ENCODE data around the gene ELK3.

ELK3 gene

GRCh38 chr12:96201272-96202227, 7.4 kb downstream of the ELK3 start:
- TF ChIP-seq CREB5 (CRISPR knock-in tag; IDR thresholded peaks at IDR 0.05; ENCODE audit: low read depth) (no peak), TOX (CRISPR knock-in tag; IDR thresholded peaks at IDR 0.05; ENCODE audit: borderline replicate concordance) (no peak), GLIS3 (CRISPR knock-in tag; IDR thresholded peaks at IDR 0.05) (no peak), ZFP3 (CRISPR knock-in tag; IDR thresholded peaks at IDR 0.05) (no peak), ZC3H10 (CRISPR knock-in tag; IDR thresholded peaks at IDR 0.05) (no peak), TSHZ2 (CRISPR knock-in tag; IDR thresholded peaks at IDR 0.05) (no peak), CSRNP3 (CRISPR knock-in tag; IDR thresholded peaks at IDR 0.05) (no peak), RARB (CRISPR knock-in tag; IDR thresholded peaks at IDR 0.05) (no peak), ESRRG (CRISPR knock-in tag; IDR thresholded peaks at IDR 0.05) (no peak), ZFP30 (CRISPR knock-in tag; IDR thresholded peaks at IDR 0.05) (no peak), ZNF565 (CRISPR knock-in tag; conservative IDR thresholded peaks at IDR 0.05; ENCODE audit: low read depth) (no peak), ZNF8 (CRISPR knock-in tag; IDR thresholded peaks at IDR 0.05) (no peak), PATZ1 (CRISPR knock-in tag; IDR thresholded peaks at IDR 0.05; ENCODE audit: borderline replicate concordance) (no peak), ARNTL (CRISPR knock-in tag; IDR thresholded peaks at IDR 0.05; ENCODE audit: borderline replicate concordance, low read depth) (no peak), TCF4 (CRISPR knock-in tag; IDR thresholded peaks at IDR 0.05; ENCODE audit: borderline replicate concordance) (no peak)
- TF ChIP-seq, protein P1, sequence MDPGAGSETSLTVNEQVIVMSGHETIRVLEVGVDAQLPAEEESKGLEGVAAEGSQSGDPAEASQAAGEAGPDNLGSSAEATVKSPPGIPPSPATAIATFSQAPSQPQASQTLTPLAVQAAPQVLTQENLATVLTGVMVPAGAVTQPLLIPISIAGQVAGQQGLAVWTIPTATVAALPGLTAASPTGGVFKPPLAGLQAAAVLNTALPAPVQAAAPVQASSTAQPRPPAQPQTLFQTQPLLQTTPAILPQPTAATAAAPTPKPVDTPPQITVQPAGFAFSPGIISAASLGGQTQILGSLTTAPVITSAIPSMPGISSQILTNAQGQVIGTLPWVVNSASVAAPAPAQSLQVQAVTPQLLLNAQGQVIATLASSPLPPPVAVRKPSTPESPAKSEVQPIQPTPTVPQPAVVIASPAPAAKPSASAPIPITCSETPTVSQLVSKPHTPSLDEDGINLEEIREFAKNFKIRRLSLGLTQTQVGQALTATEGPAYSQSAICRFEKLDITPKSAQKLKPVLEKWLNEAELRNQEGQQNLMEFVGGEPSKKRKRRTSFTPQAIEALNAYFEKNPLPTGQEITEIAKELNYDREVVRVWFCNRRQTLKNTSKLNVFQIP (CRISPR knock-in tag; IDR thresholded peaks at IDR 0.05; ENCODE audit: borderline replicate concordance, low read depth), result no peak
- ATAC-seq, result no peak

GRCh38 chr12:96204381-96204780, 10.2 kb downstream of the ELK3 start:
- no peak for ATAC-seq

More at GRCh38 chr12:96204381-96204780, 10.2 kb downstream of the ELK3 start:
- TF ChIP-seq RARB (CRISPR knock-in tag; IDR thresholded peaks at IDR 0.05) (no peak), ISL1 (CRISPR knock-in tag; IDR thresholded peaks at IDR 0.05) (no peak), PATZ1 (CRISPR knock-in tag; IDR thresholded peaks at IDR 0.05; ENCODE audit: borderline replicate concordance) (no peak), TCF4 (CRISPR knock-in tag; IDR thresholded peaks at IDR 0.05; ENCODE audit: borderline replicate concordance) (no peak), ZNF70 (CRISPR knock-in tag; IDR thresholded peaks at IDR 0.05) (no peak), ESRRG (CRISPR knock-in tag; IDR thresholded peaks at IDR 0.05) (no peak), ZFP30 (CRISPR knock-in tag; IDR thresholded peaks at IDR 0.05) (no peak), TOX (CRISPR knock-in tag; IDR thresholded peaks at IDR 0.05; ENCODE audit: borderline replicate concordance) (no peak), ZNF8 (CRISPR knock-in tag; IDR thresholded peaks at IDR 0.05) (no peak), ZFP3 (CRISPR knock-in tag; IDR thresholded peaks at IDR 0.05) (no peak), ARNTL (CRISPR knock-in tag; IDR thresholded peaks at IDR 0.05; ENCODE audit: borderline replicate concordance, low read depth) (no peak), OSR1 (CRISPR knock-in tag; IDR thresholded peaks at IDR 0.05) (no peak), TSHZ2 (CRISPR knock-in tag; IDR thresholded peaks at IDR 0.05) (no peak)
- TF ChIP-seq, protein P1 (CRISPR knock-in tag; IDR thresholded peaks at IDR 0.05; ENCODE audit: borderline replicate concordance, low read depth), result no peak
